ENCODE measurements around the gene VSX1. TPM values are rescaled to one million over a fixed set of nuclear protein-coding genes. Genes with fewer than 3 reads are reported as not detected.
A peak's percentile ranks its signal among the peaks of the same experiment; 100 is the strongest.

Gene VSX1
- total and polyA plus RNA-seq, 2 of the 4 experiments (the other 2 are of a cell fraction), result not detected

DNA sequence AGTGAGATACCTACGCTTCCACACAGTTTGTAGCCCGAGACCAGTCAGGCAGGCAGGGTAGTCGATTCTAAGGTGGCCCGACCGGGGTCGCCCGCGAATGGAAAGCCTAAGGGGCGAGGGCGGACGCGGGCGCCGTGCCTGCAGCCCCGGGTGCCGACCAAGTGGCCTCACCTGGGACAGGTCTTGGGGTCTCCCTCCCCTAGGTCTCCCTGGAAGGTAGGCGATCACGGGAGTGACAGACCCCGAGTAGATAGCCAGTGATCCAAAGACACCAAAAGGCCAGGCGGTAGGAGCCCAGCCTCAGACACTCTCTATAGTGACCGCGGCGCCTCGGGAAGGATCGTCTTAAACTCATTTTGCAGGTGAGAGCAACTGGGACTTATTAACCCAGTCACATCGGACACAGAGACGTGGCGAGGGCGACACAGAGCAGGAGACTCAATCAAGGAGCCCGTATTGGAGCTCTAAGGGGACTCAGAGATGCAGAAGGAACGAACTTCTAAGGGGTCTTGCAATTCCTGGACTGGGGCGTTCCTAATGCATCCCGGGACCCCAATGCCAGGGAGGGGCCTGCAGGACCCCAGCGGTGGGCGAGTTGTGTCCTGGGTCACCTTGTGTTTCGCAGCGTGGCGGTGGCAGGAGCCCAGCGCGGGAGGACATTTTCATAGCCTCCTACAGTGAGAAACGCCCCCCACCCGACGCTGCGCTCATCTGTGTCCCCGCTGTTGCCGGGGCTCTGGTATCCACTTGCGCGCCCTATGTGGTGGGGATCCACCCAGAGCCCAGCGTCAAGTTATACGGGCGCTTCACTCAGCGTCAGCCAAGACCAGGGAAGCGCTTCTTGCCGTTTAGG is 2.1 kb upstream of the VSX1 start:
- ChIA-PET POLR2A (ENCODE audit: unreplicated experiment) (interaction anchor here (0.7 kb wide), 1 partner anchor 313 kb away, joined by 3 read pairs; no protein-coding TSS in a partner anchor), CTCF (no interaction called here)
- H2AFZ ChIP-seq (replicated peaks; ENCODE audit: low read length, poor library complexity), result peak overlapping the region; percentile 56
- no peak overlapping the region for H3K14ac ChIP-seq (replicated peaks; ENCODE audit: low read depth, low read length)
- no peak overlapping the region for H3K27ac ChIP-seq (ENCODE audit: insufficient read depth, low read length)
- no peak overlapping the region for H4K8ac ChIP-seq (ENCODE audit: low read depth in 2 of 2, low read length in 2 of 2)
- no peak overlapping the region for H3K4ac ChIP-seq (ENCODE audit: low read depth, low read length)
- peak; percentile 7; the same call in 1 of the 2 replicates for TF ChIP-seq RAD21 (IDR thresholded peaks at IDR 0.05; ENCODE audit: low read length)
- no peak for TF ChIP-seq MXI1 (IDR thresholded peaks at IDR 0.05; ENCODE audit: borderline replicate concordance, low read depth, low read length)
- TF ChIP-seq, protein P1, sequence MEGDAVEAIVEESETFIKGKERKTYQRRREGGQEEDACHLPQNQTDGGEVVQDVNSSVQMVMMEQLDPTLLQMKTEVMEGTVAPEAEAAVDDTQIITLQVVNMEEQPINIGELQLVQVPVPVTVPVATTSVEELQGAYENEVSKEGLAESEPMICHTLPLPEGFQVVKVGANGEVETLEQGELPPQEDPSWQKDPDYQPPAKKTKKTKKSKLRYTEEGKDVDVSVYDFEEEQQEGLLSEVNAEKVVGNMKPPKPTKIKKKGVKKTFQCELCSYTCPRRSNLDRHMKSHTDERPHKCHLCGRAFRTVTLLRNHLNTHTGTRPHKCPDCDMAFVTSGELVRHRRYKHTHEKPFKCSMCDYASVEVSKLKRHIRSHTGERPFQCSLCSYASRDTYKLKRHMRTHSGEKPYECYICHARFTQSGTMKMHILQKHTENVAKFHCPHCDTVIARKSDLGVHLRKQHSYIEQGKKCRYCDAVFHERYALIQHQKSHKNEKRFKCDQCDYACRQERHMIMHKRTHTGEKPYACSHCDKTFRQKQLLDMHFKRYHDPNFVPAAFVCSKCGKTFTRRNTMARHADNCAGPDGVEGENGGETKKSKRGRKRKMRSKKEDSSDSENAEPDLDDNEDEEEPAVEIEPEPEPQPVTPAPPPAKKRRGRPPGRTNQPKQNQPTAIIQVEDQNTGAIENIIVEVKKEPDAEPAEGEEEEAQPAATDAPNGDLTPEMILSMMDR (conservative IDR thresholded peaks at IDR 0.05; ENCODE audit: low read depth, low read length), result 0 out of 2 replicates have a peak, but pooled peaks have one; percentile 27
- H3K9me1 ChIP-seq (ENCODE audit: insufficient read depth, low read length), result no peaks in the 10 kb centered on the region
- H3K18ac ChIP-seq (ENCODE audit: low read depth, low read length), result no peak overlapping the region
- no peak overlapping the region for H2BK15ac ChIP-seq (ENCODE audit: low read depth, low read length)
- H2AK9ac ChIP-seq (replicated peaks; ENCODE audit: low read depth, low read length, poor library complexity), result no peak overlapping the region
- H3K4me3 ChIP-seq (ENCODE audit: insufficient read depth, low read depth, low read length), result no peak overlapping the region
- intact Hi-C loops (cut with micrococcal nuclease) (loop anchor here (5.0 kb wide), 1 partner anchor 313 kb away; no protein-coding TSS in a partner anchor), in situ Hi-C loops (cut with MboI; ENCODE audit: low sequenced_read_pairs) (no loop called here), dilution Hi-C loops (cut with HindIII; ENCODE audit: low sequenced_read_pairs, unreplicated experiment) (no loop called here)
- no peak overlapping the region for H4K91ac ChIP-seq (ENCODE audit: insufficient read depth, low read depth, low read length)
- no peak overlapping the region for H2BK120ac ChIP-seq (ENCODE audit: low read depth, low read length)
- no peak overlapping the region for H3K9ac ChIP-seq (ENCODE audit: low read depth, low read length)
- ATAC-seq (ENCODE audit: low read depth), result peak; percentile 40; the same call in 1 of the 2 replicates
- H3K9me3 ChIP-seq (ENCODE audit: control insufficient read depth, insufficient read depth, low read length), result no peaks in the 10 kb centered on the region
- H2AK5ac ChIP-seq (ENCODE audit: low read depth, low read length), result no peak overlapping the region
- no peak overlapping the region for H2BK20ac ChIP-seq (ENCODE audit: low read depth, low read length)
- no peak overlapping the region for H4K5ac ChIP-seq (ENCODE audit: low read depth, low read length)
- H3K79me1 ChIP-seq (ENCODE audit: low read depth in 1 of 2, low read length in 2 of 2), result no peaks in the 10 kb centered on the region
- BruUV-seq (replicated peaks), result no TSS peak
- H3K56ac ChIP-seq (ENCODE audit: extremely low read depth, insufficient read depth, low read length), result no peak overlapping the region
- H3K36me3 ChIP-seq (ENCODE audit: control insufficient read depth, insufficient read depth, low read length), result no peaks in the 10 kb centered on the region
- peak overlapping the region; percentile 60; the same call in 1 of the 2 replicates for H3K4me2 ChIP-seq (ENCODE audit: low read depth, low read length)
- no peak overlapping the region for H2BK5ac ChIP-seq (ENCODE audit: low read depth, low read length, poor library complexity, severe bottlenecking)
- no peaks in the 10 kb centered on the region; the same call in 1 of the 2 replicates for H3K4me1 ChIP-seq (ENCODE audit: control insufficient read depth, insufficient read depth, low read length)
- DNase-seq, result no peak
- 3% methylated on average over 34 of the region's 54 CpGs; no CpG with 5 or more reads in 1 of the 2 experiments for WGBS, 2 experiments (ENCODE audit: extremely low coverage in 2 of 2, insufficient read length in 1 of 2)
- H3K23ac ChIP-seq (ENCODE audit: low read depth, low read length), result no peak overlapping the region
- H4K20me1 ChIP-seq (ENCODE audit: insufficient read depth, low read length), result no peaks in the 10 kb centered on the region; the same call in 1 of the 2 replicates
- H3K27me3 ChIP-seq (ENCODE audit: control insufficient read depth, insufficient read depth, low read length), result peaks cover 79% of the 10 kb centered on the region

Measured in IMR-90 (cell line).